ENCODE measurements around the gene DOLPP1. TPM values are rescaled to one million over a fixed set of nuclear protein-coding genes. Genes with fewer than 3 reads are reported as not detected.
A peak's percentile ranks its signal among the peaks of the same experiment; 100 is the strongest.

Gene DOLPP1
- total RNA-seq, 1 donor from 2014 or later, result 44.2 TPM

DNA sequence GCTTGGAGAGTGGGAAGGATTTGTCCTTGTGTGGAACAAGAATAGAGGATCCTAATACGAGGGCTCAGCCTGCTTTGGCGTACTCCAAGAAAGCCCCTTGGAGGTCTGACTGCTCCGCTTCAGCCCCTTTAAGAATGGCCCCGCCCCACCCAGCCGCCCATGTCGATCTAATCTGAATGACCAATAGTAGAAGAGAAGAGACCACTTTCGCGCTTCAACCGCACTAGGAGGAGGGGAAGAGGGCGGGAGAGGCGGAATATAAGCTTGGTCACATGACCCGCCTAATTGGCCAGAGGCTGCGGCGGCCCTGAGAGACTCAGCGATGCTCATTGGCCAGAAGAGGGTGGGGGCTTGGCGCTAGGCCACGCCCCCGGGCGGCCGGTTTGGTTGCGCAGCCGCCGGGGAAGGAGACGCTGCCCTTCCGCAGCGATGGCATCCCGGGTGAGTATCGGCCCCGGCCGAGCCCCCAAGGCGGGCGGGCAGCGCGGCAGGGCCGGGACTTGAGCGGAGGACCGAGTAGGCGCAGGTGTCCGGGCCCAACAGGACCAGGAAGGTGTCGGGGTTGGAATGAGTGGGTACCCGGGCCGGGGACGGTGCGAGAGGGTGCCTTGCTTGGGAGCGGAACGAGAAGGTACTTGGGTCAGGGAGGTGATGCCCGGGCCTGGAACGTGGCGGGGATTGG lies 44.5 kb upstream of the DOLPP1 start, which contains the start of gene MIGA2:
TSS of gene MIGA2 (plus strand) at position 386 of the 682 bp plus-strand sequence. CDS start 3,969 bp downstream, outside the sequence.
- Mint-ChIP-seq H3K27ac (ENCODE audit: unreplicated experiment) (peak within 1 kb of the TSS; percentile 86), H3K27me3 (ENCODE audit: unreplicated experiment) (peaks cover 6% of the 10 kb centered on the region), H3K9me3 (ENCODE audit: unreplicated experiment) (peaks cover 2% of the 10 kb centered on the region), H3K4me1 (ENCODE audit: low read depth, unreplicated experiment) (peaks cover 15% of the 10 kb centered on the region), H3K4me3 (ENCODE audit: unreplicated experiment) (peak within 1 kb of the TSS; percentile 97), H3K36me3 (ENCODE audit: unreplicated experiment) (no peaks in the 10 kb centered on the region)
- DNase-seq, result peak; percentile 94
- TF ChIP-seq CTCF (IDR thresholded peaks at IDR 0.05; ENCODE audit: partially characterized antibody, unreplicated experiment), result no peak

DNA sequence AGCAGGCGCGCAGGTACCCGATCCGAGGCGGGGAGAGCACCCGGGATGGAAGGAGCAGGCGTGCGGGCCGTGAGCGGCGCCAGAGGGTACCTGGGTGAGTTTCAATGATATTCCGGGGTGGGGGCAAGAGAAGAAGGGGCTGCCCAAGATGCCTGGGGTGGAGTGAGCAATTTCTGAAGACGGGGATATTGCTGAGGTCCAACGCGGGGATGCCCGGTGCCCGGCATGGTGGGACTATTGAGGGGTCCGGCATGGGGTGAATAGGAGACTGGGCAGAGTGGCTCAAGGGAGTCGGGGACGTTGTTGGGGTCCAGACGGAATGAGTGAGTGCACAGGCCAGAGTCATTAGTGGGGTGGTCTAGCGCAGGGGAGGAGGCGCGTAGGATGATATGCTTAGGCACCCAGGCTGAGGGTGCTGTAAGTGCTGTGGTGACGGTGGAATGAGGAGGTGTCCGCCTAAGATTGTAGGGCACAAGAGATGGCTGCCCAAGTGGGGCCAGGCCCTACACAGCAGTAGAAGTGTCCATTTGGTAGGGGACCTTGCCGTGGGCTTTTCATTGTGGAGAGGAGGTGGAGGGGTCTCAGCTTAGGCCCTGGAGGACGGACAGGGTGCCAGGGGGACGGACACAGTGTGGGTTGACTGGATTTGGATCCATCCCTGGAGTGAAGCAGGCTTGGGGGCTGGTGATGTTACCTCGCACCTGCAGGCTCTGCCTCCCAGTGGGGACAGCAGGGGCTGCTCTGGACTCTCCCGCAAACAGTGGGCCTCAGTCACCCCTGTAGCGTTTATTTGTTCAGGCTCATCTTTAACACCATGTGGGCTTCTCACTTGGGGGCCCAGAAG lies 43.8 kb upstream of the DOLPP1 start:
- peaks cover 15% of the 10 kb centered on the region for H3K4me1 Mint-ChIP-seq (ENCODE audit: low read depth, unreplicated experiment)
- H3K27me3 Mint-ChIP-seq (ENCODE audit: unreplicated experiment), result peaks cover 6% of the 10 kb centered on the region
- peak overlapping the region; percentile 81 for H3K27ac Mint-ChIP-seq (ENCODE audit: unreplicated experiment)
- TF ChIP-seq CTCF (IDR thresholded peaks at IDR 0.05; ENCODE audit: partially characterized antibody, unreplicated experiment), result no peak
- DNase-seq, result no peak
- H3K4me3 Mint-ChIP-seq (ENCODE audit: unreplicated experiment), result peak overlapping the region; percentile 97
- no peaks in the 10 kb centered on the region for H3K36me3 Mint-ChIP-seq (ENCODE audit: unreplicated experiment)
- H3K9me3 Mint-ChIP-seq (ENCODE audit: unreplicated experiment), result peaks cover 2% of the 10 kb centered on the region

DNA sequence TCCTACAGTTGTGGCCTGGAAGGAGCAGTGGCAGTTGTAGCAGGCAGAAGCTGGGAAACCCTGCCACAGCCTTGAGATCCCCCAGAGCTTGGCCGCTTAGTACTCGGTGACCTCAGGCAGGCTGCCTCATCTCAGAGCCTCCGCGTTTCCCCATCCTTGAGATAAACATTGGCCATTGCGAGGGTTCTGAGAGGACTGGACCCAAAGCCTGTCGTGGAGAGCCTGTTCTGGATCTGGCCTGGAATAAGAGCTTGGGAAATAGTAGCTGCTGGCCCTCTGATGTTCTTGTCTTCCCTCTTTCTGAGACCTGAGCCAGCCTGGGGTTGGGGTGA lies 43.2 kb upstream of the DOLPP1 start:
- Mint-ChIP-seq H3K27ac (ENCODE audit: unreplicated experiment) (no peak overlapping the region), H3K4me1 (ENCODE audit: low read depth, unreplicated experiment) (peaks cover 15% of the 10 kb centered on the region), H3K27me3 (ENCODE audit: unreplicated experiment) (peaks cover 6% of the 10 kb centered on the region), H3K9me3 (ENCODE audit: unreplicated experiment) (peaks cover 2% of the 10 kb centered on the region), H3K4me3 (ENCODE audit: unreplicated experiment) (peak overlapping the region; percentile 97), H3K36me3 (ENCODE audit: unreplicated experiment) (no peaks in the 10 kb centered on the region)
- TF ChIP-seq CTCF (IDR thresholded peaks at IDR 0.05; ENCODE audit: partially characterized antibody, unreplicated experiment), result no peak
- no peak for DNase-seq

- H3K36me3 Mint-ChIP-seq (ENCODE audit: unreplicated experiment), result no peaks in the 10 kb centered on the region
- H3K4me1 Mint-ChIP-seq (ENCODE audit: low read depth, unreplicated experiment), result peaks cover 15% of the 10 kb centered on the region
- no peak for DNase-seq
- H3K9me3 Mint-ChIP-seq (ENCODE audit: unreplicated experiment), result peaks cover 2% of the 10 kb centered on the region
- peaks cover 6% of the 10 kb centered on the region for H3K27me3 Mint-ChIP-seq (ENCODE audit: unreplicated experiment)
- H3K4me3 Mint-ChIP-seq (ENCODE audit: unreplicated experiment), result peak overlapping the region; percentile 97
- no peak for TF ChIP-seq CTCF (IDR thresholded peaks at IDR 0.05; ENCODE audit: partially characterized antibody, unreplicated experiment)
- peak overlapping the region; percentile 48 for H3K27ac Mint-ChIP-seq (ENCODE audit: unreplicated experiment)
Observed at GRCh38 chr9:129038109-129038852, 42.6 kb upstream of the DOLPP1 start.

All from glutamatergic neuron (in vitro differentiated cells).